IgD-negative memory B cell (primary cell): ENCODE data around the gene BLNK. TPM values are rescaled to one million over a fixed set of nuclear protein-coding genes. Genes with fewer than 3 reads are reported as not detected.

Source experiments
- H3K27ac Mint-ChIP-seq, 3 donors: one replicate each; pipeline ENCODE4 v1.8.0; 2020 to 2022; ENCODE audit warnings: mild to moderate bottlenecking in 3 of 3, mixed read lengths in 3 of 3, moderate library complexity in 1 of 3
- H3K27me3 Mint-ChIP-seq: one replicate; pipeline ENCODE4 v1.8.0; 2021; ENCODE audit warnings: mixed read lengths
- H3K36me3 Mint-ChIP-seq: one replicate; pipeline ENCODE4 v1.8.0; 2020; ENCODE audit warnings: mild to moderate bottlenecking, mixed read lengths
- H3K4me1 Mint-ChIP-seq, 3 donors: one replicate each; pipeline ENCODE4 v1.8.0; 2020 to 2022; ENCODE audit warnings: mixed read lengths in 3 of 3, mild to moderate bottlenecking in 1 of 3
- H3K4me3 Mint-ChIP-seq, 4 donors: one replicate each; pipeline ENCODE4 v1.8.0; 2020 to 2022; ENCODE audit warnings: mild to moderate bottlenecking in 4 of 4, mixed read lengths in 4 of 4, moderate library complexity in 3 of 4
- H3K9me3 Mint-ChIP-seq, 3 donors: one replicate each; pipeline ENCODE4 v1.8.0; 2020 to 2021; ENCODE audit warnings: mixed read lengths in 3 of 3, mild to moderate bottlenecking in 1 of 3
- polyA plus RNA-seq: library from polyadenylated mRNA; unstranded; fragments of 300-500 nt; fragmentation: Illumina TruSeq; gene quantifications from one replicate; pipeline ENCODE4 v1.2.3, GENCODE V29; 2021

BLNK gene
- polyA plus RNA-seq, 1 donor from 2014 or later = 217 TPM

DNA sequence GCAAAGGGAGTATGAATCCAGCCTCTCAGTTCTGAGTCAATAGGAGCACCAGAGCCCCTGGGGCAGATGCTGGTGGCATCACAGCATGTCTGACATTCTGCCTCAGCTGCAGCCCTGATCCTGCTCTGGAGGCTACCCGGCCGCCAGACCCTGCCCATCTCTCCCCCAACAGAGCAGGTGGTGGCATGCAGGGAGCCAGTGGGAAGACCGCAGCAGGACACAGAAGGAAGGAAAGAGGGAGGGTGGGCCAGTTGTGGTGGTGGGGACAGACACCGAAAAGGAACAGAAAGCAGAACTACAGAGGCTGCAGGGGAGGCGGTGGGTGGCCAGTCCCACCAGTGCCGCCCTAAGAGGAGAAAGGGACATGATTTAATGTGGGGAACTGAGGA is 35.3 kb downstream of the BLNK start:
- H3K27me3 Mint-ChIP-seq = no peaks in the 10 kb centered on the region
- peaks cover 3% of the 10 kb centered on the region for H3K36me3 Mint-ChIP-seq
- H3K4me3 Mint-ChIP-seq = peak overlapping the region; percentile 38 to 92 (median 76)
- H3K27ac Mint-ChIP-seq = peak overlapping the region; percentile 69 to 94 (median 91)
- H3K4me1 Mint-ChIP-seq = peaks cover 50 to 69% (median 62%) of the 10 kb centered on the region in 3 donors
- H3K9me3 Mint-ChIP-seq = no peaks in the 10 kb centered on the region

DNA sequence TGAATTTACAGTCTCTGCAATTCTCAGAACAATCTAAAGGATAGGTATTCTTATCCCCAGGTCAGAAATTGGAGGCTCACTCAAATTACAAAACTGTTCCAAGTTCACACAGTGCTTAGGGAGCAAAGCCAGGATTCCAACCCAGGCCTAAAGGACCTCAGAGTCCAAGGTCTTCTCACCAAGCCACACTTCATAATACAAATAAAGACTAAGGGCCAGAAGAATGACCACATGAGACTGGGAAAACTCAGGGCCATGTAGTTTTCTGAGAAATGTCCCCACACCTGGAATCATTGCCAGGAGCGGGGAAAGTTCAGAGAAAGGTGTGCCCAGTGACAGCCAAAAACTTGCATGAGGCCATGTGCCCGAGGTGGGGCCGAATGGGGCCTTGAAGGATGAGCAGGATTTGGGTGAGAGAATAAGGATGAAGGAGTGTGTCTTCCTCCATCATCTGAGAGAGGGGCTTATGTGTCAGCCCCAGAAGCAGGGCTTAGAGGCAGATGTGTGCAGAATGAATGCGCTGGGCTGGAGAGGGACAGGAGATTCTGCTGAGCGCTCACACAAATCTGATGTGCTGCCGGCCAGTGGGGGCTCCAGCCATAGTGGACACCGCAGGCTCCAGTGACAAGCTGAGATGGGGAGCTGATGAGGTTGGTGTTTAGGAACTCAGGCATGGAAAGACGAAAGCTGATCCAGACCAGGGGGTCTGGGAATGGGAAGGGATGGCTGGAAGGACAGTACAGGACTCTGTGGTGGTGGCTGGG is 35.9 kb downstream of the BLNK start:
- peak overlapping the region; percentile 38 to 92 (median 76) for H3K4me3 Mint-ChIP-seq
- H3K4me1 Mint-ChIP-seq = peaks cover 50 to 70% (median 67%) of the 10 kb centered on the region in 3 donors
- H3K9me3 Mint-ChIP-seq = no peaks in the 10 kb centered on the region
- peaks cover 3% of the 10 kb centered on the region for H3K36me3 Mint-ChIP-seq
- H3K27ac Mint-ChIP-seq = peak overlapping the region; percentile 69 to 94 (median 91)
- H3K27me3 Mint-ChIP-seq = no peaks in the 10 kb centered on the region

DNA sequence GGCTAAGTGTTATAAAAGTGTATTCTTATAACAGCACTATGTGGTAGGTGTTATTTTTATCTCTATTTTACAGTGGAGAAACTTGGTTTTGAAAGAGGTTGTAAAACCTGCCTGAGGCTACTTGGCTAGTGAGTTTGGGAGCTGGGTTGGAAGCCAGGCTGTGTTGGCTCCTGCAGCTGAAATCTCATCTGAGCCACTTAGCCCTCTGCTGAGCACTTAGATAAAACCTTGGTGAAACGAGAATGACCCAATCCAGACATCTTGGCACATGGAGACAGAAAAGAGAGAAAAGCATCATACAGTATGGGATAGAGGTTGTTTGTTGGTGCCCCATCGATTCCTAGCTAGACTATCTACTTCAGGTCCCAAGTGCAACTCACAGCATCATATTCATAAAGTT is 37.4 kb downstream of the BLNK start:
- Mint-ChIP-seq H3K9me3 (no peaks in the 10 kb centered on the region), H3K27ac (peak overlapping the region; percentile 10 to 94 (median 91)), H3K4me3 (no peak overlapping the region), H3K27me3 (no peaks in the 10 kb centered on the region), H3K36me3 (peaks cover 3% of the 10 kb centered on the region), H3K4me1 (peaks cover 53 to 70% (median 69%) of the 10 kb centered on the region in 3 donors)

DNA sequence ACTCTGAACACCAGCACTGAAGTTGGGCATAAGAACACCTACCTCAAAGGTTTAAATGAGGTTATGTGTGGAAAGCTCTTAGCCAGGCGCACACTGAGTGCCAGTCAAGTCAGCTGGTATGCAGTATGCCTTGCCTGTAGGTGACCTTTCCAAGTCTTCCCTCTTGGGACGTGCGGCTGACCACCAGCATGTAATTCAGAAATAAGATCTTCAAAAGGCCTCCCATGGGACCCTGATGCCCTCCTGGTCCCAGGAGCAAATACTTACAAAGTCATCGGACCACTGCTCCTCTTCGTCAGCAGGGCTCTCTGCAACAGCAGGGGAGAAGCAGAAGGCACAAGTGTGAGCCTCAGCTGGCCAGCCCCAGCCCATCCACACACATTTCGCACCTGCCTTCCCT is 40.8 kb downstream of the BLNK start:
- no peaks in the 10 kb centered on the region for H3K9me3 Mint-ChIP-seq
- no peaks in the 10 kb centered on the region for H3K36me3 Mint-ChIP-seq
- no peaks in the 10 kb centered on the region for H3K27me3 Mint-ChIP-seq
- H3K27ac Mint-ChIP-seq = peak overlapping the region; percentile 80 to 98 (median 96)
- peaks cover 25 to 38% (median 37%) of the 10 kb centered on the region in 3 donors for H3K4me1 Mint-ChIP-seq
- H3K4me3 Mint-ChIP-seq = peak overlapping the region in 2 of 4 donors; percentile 32 to 45

DNA sequence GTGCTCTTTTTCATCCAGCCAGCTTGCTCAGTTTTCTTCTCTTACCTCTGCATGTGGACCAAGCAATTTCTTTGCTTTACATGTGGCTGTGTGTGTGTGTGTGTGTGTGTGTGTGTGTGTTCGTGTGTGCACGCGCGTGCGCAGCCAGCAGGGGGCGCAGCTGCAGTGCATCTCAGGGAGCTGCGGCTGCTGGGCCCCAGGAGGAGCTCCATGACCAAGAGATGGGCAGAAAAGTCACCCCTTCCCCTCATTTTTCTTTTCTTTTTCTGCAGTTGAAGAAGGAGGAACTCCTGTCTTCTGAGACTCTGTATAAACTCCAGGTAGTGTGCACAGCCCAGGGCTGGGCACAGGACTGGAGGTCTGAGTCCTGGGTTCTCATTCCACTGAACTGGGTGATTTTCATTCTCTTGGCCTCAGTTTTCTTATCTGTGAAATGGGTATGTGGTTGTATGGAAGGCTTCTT is 41.8 kb downstream of the BLNK start:
- Mint-ChIP-seq H3K27me3 (no peaks in the 10 kb centered on the region), H3K27ac (peak overlapping the region; percentile 80 to 98 (median 96)), H3K9me3 (no peaks in the 10 kb centered on the region), H3K4me3 (peak overlapping the region; percentile 33 to 65 (median 60)), H3K36me3 (peaks cover 2% of the 10 kb centered on the region), H3K4me1 (peaks cover 18 to 29% (median 28%) of the 10 kb centered on the region in 3 donors)

DNA sequence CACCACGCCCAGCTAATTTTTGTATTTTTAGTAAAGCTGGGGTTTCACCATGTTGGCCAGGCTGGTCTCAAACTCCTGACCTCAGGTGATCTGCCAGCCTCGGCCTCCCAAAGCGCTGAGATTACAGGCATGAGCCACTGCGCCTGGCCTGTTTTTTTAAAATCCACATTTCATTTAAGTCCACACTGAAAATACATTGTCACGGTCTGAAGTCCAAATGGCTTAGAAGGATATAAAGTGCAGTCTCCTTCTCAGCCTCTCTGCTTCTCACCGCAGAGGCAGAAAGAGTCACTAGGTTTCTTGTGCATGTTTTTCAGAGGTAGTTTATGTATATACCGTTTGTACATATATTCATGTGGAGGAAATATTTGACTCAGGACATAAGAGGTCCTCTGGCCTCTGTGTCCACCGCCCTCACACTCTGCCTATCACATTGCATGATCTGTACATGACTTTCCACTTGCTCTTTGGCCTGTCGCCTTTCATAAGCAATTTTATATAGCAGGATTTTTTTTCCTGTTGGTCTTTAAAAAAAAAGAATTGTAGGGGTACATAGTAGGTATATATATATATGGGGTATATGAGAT is 42.9 kb downstream of the BLNK start:
- no peaks in the 10 kb centered on the region for H3K9me3 Mint-ChIP-seq
- H3K27me3 Mint-ChIP-seq = no peaks in the 10 kb centered on the region
- H3K36me3 Mint-ChIP-seq = peaks cover 2% of the 10 kb centered on the region
- no peak overlapping the region for H3K27ac Mint-ChIP-seq
- no peak overlapping the region for H3K4me3 Mint-ChIP-seq
- H3K4me1 Mint-ChIP-seq = peaks cover 17 to 23% (median 21%) of the 10 kb centered on the region in 3 donors

DNA sequence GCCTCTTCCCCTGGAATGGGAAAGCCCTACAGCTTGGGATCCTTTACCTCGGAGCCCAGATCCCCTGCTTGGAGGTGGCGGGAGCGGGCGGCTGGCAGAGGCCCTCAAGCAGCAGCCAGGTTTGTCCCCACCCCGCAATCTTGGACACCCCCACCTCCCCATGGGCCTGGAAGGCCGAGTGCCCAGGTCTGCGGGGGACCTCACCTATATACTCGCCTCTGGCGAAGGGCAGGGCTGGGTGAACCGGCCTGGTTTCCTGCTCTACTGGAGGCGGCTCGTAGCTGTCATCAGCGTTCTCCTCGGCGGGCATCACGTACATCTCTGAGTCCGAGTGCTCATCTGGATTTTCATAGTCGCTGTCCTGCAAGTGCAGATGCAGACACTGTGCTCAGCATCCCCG is 44.2 kb downstream of the BLNK start:
- Mint-ChIP-seq H3K27me3 (no peaks in the 10 kb centered on the region), H3K27ac (no peak overlapping the region), H3K36me3 (peaks cover 2% of the 10 kb centered on the region), H3K9me3 (no peaks in the 10 kb centered on the region), H3K4me1 (peaks cover 17 to 21% (median 17%) of the 10 kb centered on the region in 3 donors), H3K4me3 (no peak overlapping the region)

DNA sequence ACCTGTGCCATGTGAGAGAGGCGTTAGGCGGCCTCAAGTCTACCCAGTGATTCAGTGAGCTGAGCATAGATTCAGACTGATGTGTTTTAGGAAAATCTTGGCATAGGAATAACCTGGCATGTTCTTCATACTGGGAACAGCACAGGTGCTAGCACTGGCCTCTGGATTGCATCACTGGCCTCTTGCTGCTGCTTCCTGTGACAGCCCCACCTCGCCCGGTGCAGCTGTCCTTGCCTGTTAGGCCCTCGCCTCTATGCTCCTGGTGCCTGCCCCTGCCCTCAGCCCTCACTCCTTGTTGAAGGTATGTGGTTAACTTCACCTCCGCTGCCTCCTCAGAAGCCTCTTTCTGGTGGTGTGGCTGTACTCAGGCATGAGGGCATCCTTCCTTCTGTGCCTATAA is 46.2 kb downstream of the BLNK start:
- H3K4me3 Mint-ChIP-seq = no peak overlapping the region
- H3K4me1 Mint-ChIP-seq = peaks cover 9 to 12% (median 11%) of the 10 kb centered on the region in 3 donors
- no peaks in the 10 kb centered on the region for H3K9me3 Mint-ChIP-seq
- H3K36me3 Mint-ChIP-seq = peaks cover 3% of the 10 kb centered on the region
- peak overlapping the region in 1 of 3 donors; percentile 42 for H3K27ac Mint-ChIP-seq
- no peaks in the 10 kb centered on the region for H3K27me3 Mint-ChIP-seq

DNA sequence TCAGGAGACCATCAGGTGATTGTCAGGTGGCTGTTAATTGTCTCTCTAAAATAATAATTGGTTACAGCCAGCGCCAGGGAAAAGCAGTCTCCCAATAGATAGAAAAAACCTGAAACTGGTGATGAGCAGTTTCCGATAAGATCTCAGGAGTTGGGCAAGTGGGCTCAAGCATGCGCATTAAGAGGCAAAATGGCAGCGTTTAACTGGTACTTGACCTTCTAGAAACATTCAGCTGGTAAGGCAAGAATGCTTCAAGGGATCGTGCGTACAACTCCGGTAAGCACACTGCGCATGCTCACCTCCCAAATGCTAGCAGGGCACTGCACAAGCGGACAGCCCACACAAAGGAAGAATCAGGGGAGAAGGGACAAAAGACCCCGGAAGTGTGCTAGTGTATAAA is 48.5 kb downstream of the BLNK start:
- Mint-ChIP-seq H3K27me3 (no peaks in the 10 kb centered on the region), H3K36me3 (peaks cover 8% of the 10 kb centered on the region), H3K4me1 (peaks cover 0 to 4% (median 2%) of the 10 kb centered on the region in 3 donors), H3K27ac (peak overlapping the region in 1 of 3 donors; percentile 22), H3K4me3 (no peak overlapping the region), H3K9me3 (no peaks in the 10 kb centered on the region)

DNA sequence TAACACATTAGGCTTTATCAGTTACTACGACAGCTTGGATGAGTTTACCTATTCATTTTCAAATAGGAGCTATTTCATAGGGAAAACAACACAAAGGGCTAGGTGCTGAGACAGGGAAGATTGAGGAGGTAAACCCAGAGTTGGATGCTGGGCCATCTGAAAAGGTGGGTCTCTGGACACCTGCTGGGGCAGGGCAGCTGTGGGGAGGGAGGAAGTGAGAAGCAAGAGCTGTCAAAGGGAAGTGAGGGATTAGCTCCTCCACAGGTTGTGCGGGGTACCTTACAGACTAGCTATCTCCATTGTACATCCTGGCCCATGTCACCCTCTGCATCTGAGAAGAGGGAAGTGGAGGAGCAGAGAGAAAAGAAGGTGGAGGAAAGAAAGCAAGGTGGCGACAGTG is 48.9 kb downstream of the BLNK start:
- H3K9me3 Mint-ChIP-seq = no peaks in the 10 kb centered on the region
- H3K36me3 Mint-ChIP-seq = peaks cover 8% of the 10 kb centered on the region
- H3K27me3 Mint-ChIP-seq = no peaks in the 10 kb centered on the region
- no peak overlapping the region for H3K27ac Mint-ChIP-seq
- H3K4me1 Mint-ChIP-seq = peaks cover 0 to 4% (median 2%) of the 10 kb centered on the region in 3 donors
- H3K4me3 Mint-ChIP-seq = no peak overlapping the region

DNA sequence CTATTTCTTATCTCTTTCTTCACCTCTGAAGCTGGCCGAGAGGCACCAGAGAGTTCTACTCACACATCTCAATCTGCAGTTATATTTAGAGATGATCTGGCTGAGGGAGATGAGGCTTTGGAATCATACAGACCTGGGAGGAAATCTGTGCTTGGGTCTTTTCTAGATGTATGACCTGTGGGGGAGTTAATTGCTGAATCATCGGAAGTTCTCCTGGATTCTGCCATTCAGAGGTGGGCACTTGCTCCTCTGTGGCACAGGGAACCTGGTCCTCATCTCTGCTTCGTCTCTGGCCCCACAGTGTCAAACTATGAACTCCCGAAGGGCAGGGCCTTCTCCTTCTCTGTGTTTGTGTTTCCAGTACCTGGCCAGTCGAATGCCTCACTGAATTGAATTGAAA is 52.5 kb downstream of the BLNK start:
- no peak overlapping the region for H3K4me3 Mint-ChIP-seq
- H3K9me3 Mint-ChIP-seq = no peaks in the 10 kb centered on the region
- no peak overlapping the region for H3K27ac Mint-ChIP-seq
- peaks cover 12% of the 10 kb centered on the region for H3K36me3 Mint-ChIP-seq
- peaks cover 0 to 6% (median 1%) of the 10 kb centered on the region in 3 donors for H3K4me1 Mint-ChIP-seq
- no peaks in the 10 kb centered on the region for H3K27me3 Mint-ChIP-seq

DNA sequence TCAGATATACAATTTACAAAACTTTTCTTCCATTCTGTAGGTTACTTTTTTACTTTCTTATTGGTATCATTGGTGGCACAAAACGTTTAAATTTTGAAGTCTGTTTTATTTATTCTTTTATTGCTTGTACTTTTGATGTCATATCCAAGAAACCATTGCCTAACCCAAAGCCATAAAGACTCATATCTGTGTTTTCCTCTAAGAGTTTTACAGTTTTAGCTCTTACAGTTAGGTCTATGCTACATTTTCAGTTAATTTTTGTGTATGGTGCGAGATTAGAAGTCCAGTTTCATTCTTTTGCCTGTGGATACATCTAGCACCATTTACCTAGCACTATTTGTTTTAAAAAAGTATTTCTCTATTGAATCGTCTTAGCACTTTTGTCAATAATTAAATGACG is 53.7 kb downstream of the BLNK start:
- Mint-ChIP-seq H3K9me3 (no peaks in the 10 kb centered on the region), H3K4me3 (no peak overlapping the region), H3K27ac (peak overlapping the region in 1 of 3 donors; percentile 73), H3K4me1 (peaks cover 0 to 7% (median 0%) of the 10 kb centered on the region in 3 donors), H3K36me3 (peaks cover 12% of the 10 kb centered on the region), H3K27me3 (no peaks in the 10 kb centered on the region)

DNA sequence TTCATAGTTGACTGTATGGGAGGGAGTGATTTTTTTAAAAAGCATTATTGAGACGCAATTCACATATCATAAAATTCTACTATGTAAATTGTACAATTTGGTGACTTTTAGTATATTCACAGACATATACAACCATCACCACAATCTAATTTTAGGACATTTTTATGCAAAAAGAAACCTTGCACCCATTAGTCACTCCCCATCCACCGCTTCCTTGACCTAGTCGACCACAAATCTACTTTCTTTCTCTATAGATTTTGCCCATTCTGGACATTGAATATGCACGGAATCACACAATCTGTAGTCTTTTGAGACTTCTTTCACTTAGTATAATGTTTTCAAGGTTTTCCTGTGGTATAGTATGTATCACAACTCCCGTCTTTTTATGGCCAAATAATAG is 54.6 kb downstream of the BLNK start:
- Mint-ChIP-seq H3K4me1 (peaks cover 0 to 3% (median 0%) of the 10 kb centered on the region in 3 donors), H3K27ac (peak overlapping the region in 1 of 3 donors; percentile 59), H3K36me3 (peaks cover 12% of the 10 kb centered on the region), H3K27me3 (no peaks in the 10 kb centered on the region), H3K9me3 (no peaks in the 10 kb centered on the region), H3K4me3 (no peak overlapping the region)

DNA sequence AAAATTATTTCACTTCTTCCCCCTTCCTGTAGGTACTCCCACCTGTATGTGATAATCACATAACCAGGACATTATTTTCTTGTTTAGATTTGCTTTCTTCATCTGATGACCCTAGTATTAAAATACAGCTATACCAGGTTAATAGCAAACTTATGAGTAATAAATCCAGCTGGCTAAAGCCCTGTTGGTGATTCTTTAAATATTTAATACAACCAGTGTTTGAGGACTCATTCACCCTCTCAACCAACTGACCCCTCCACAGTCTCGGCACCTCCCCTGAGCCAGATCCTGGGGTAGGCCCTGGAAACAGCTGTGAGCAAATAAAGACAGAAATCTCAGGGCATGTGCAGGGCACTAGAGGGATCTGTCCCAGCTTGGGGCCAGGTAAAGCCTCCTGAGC is 58.5 kb downstream of the BLNK start:
- Mint-ChIP-seq H3K27ac (no peak overlapping the region), H3K9me3 (no peaks in the 10 kb centered on the region), H3K4me3 (no peak overlapping the region), H3K4me1 (peaks cover 0 to 6% (median 0%) of the 10 kb centered on the region in 3 donors), H3K27me3 (no peaks in the 10 kb centered on the region), H3K36me3 (peaks cover 10% of the 10 kb centered on the region)

DNA sequence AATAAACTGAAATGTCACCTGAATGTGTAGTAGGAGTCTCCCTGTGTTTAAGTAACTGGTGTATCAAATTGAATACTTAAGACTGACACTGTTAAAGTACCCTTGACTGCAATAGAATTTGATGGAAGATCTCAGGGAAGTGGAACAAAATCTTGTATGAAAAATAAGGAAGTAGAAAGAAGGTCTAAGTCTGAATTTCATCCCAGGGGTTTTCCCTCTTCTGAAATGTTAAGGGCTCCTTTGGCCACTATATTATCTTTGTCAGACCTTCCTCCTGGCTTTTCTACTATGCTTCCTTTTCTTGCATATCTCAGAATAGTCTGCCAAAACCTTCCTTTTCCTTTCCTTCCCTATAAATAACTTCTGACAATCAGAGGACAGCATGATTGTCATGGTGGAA is 59.6 kb downstream of the BLNK start:
- Mint-ChIP-seq H3K27ac (no peak overlapping the region), H3K27me3 (no peaks in the 10 kb centered on the region), H3K9me3 (no peaks in the 10 kb centered on the region), H3K36me3 (peaks cover 10% of the 10 kb centered on the region), H3K4me1 (peaks cover 3 to 6% (median 4%) of the 10 kb centered on the region in 3 donors), H3K4me3 (peak overlapping the region in 1 of 4 donors; percentile 17)
